ENCODE data around the gene CEMIP.

Gene CEMIP

DNA sequence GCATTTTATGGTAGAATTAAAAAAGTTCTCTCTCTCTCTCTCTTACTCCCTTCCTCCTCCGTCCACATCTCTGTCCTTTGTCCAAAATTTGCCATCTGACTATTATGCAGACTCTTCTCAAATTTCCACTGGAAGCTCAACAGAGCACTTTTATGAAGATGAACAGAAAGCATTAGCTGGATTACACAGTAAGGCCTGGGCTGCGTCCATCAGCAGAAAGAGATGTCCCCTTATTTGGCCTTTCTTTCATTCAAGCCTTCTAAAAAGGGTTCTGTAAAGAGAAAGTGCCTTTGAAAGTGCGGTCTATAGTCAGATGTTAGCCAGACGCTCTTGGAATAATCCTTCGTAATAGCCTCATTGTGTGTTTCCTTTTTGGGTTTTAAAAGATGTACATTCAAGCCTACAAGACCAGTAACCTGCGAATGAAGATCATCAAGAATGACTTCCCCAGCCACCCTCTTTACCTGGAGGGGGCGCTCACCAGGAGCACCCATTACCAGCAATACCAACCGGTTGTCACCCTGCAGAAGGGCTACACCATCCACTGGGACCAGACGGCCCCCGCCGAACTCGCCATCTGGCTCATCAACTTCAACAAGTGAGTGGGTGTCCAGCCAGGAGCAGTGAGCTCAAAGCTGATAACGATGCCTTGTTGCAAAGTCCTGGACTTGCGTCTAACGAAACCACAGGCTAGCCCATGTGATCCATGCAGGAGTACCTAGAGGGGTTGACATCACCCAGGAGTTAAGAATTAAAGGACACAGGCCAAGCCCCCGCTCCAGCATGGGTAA, 157.3 kb downstream of the CEMIP start:
- DNase-seq (ENCODE audit: low read depth, low spot score) = no peak
- TF ChIP-seq, protein P1, sequence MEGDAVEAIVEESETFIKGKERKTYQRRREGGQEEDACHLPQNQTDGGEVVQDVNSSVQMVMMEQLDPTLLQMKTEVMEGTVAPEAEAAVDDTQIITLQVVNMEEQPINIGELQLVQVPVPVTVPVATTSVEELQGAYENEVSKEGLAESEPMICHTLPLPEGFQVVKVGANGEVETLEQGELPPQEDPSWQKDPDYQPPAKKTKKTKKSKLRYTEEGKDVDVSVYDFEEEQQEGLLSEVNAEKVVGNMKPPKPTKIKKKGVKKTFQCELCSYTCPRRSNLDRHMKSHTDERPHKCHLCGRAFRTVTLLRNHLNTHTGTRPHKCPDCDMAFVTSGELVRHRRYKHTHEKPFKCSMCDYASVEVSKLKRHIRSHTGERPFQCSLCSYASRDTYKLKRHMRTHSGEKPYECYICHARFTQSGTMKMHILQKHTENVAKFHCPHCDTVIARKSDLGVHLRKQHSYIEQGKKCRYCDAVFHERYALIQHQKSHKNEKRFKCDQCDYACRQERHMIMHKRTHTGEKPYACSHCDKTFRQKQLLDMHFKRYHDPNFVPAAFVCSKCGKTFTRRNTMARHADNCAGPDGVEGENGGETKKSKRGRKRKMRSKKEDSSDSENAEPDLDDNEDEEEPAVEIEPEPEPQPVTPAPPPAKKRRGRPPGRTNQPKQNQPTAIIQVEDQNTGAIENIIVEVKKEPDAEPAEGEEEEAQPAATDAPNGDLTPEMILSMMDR (IDR thresholded peaks at IDR 0.05; ENCODE audit: low read depth, low read length) = no peak
- no peak overlapping the region for H3K4me3 ChIP-seq (ENCODE audit: low read depth, low read length)
- in situ Hi-C loops (cut with HindIII; ENCODE audit: low sequenced_read_pairs) = no loop called here

DNA sequence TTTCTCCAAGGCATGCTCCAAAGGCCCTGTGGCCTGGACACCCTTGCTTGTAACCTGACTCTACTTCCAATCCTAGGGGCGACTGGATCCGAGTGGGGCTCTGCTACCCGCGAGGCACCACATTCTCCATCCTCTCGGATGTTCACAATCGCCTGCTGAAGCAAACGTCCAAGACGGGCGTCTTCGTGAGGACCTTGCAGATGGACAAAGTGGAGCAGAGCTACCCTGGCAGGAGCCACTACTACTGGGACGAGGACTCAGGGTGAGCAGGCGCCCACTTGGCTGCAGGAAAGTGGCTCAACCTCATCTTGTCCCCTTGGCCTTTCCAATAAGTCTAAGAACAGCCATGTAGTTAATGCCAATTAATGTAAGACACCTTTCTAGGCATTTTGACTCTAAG, 158.5 kb downstream of the CEMIP start:
- no peak overlapping the region for H3K4me3 ChIP-seq (ENCODE audit: low read depth, low read length)
- in situ Hi-C loops (cut with HindIII; ENCODE audit: low sequenced_read_pairs) = no loop called here
- TF ChIP-seq, protein P1 (IDR thresholded peaks at IDR 0.05; ENCODE audit: low read depth, low read length) = no peak
- no peak for DNase-seq (ENCODE audit: low read depth, low spot score)

DNA sequence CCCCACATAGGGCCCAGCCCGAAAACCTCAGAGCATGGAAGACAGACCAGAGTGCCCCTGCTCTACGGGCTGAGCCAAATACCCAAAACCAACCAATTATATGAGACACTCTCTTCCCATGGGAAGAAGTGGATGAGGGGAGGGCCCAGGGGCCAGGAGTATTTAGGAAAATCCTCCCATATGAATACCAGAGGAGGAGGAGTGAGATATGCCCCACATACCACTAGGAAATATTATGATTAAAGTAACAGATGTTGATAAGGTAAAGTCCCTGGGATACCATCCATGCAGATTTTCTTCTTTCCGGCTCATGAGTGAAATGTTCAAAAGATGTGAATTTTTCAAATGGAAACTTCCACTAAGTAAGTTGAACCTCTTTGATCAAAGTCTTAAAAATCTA, 160.0 kb downstream of the CEMIP start:
- in situ Hi-C loops (cut with HindIII; ENCODE audit: low sequenced_read_pairs) = no loop called here
- TF ChIP-seq, protein P1 (IDR thresholded peaks at IDR 0.05; ENCODE audit: low read depth, low read length) = no peak
- no peak overlapping the region for H3K4me3 ChIP-seq (ENCODE audit: low read depth, low read length)

DNA sequence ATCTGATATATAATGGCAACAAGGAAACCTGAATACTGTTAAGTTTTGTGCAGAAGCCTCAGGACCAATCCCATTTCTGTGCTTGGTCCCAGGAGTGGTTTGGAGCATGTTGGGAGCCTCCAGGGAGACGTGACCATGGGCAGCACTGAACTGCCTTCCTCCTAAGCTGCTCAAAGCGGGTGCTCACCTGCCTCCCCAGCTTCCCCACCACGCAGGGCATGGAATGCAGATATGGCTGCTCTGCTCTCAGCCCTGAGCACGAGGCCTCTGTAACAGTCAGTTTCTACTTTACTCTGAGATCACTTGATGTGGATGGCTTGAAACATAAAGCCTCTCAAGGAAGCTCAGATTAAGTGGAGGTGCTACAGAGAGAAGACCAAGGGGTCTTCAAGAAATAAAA, 161.2 kb downstream of the CEMIP start:
- in situ Hi-C loops (cut with HindIII; ENCODE audit: low sequenced_read_pairs) = no loop called here
- DNase-seq (ENCODE audit: low read depth, low spot score) = no peak
- H3K4me3 ChIP-seq (ENCODE audit: low read depth, low read length) = no peak overlapping the region
- TF ChIP-seq, protein P1 (IDR thresholded peaks at IDR 0.05; ENCODE audit: low read depth, low read length) = no peak

More for the DNA sequence above, 160.0 kb downstream of the CEMIP start:
- no peak for DNase-seq (ENCODE audit: low read depth, low spot score)

DNA sequence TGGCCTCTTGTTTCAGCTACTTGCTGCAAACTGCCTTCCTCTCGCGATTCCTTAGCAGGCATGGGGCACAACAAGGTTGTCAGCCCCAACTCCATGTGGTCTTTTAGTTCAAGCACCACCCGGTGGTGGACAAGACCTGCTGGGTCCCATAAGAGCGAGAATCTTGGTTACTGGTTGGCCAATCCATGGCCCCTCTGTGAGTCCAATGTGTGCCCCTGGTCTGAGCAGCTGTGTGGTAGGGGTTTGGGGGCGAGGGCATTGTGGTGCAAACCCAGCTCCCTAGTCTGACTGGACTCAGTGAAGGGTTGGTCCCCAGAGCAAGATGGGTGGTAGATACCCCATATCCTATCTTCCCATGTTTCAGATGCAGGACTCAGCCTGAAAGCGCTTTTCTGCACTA, 161.7 kb downstream of the CEMIP start:
- in situ Hi-C loops (cut with HindIII; ENCODE audit: low sequenced_read_pairs) = no loop called here
- DNase-seq (ENCODE audit: low read depth, low spot score) = no peak
- no peak overlapping the region for H3K4me3 ChIP-seq (ENCODE audit: low read depth, low read length)
- TF ChIP-seq, protein P1 (IDR thresholded peaks at IDR 0.05; ENCODE audit: low read depth, low read length) = no peak

DNA sequence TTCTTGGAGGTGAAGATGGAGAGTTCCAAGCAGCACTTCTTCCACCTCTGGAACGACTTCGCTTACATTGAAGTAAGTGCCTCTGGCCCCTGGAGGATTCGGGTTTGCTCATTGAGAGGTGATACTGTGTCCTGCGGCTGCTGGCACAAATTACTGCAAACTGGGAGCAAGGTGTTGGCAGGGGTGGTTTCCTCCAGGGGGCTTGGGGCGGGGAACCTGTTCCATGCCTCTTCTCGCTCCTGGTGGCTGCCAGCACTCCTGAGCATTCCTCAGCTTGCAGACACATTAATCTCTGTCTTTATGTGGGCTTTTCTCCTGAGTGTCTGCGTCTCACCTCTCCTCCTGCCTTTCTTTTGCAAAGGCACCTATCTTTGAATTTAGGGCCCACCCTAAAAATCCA, 163.1 kb downstream of the CEMIP start:
- no peak for DNase-seq (ENCODE audit: low read depth, low spot score)
- in situ Hi-C loops (cut with HindIII; ENCODE audit: low sequenced_read_pairs) = no loop called here
- H3K4me3 ChIP-seq (ENCODE audit: low read depth, low read length) = no peak overlapping the region
- TF ChIP-seq, protein P1 (IDR thresholded peaks at IDR 0.05; ENCODE audit: low read depth, low read length) = no peak

Measured in astrocyte of the spinal cord (primary cell).